Astrocyte of the cerebellum (primary cell): ENCODE results near the gene KIRREL3.

Experiments
- DNase-seq: peaks from one replicate; pipeline ENCODE4 v3.0.0-alpha.2; 2011; ENCODE audit warnings: low read depth
- H3K4me3 ChIP-seq: 2 replicates; pipeline ENCODE4 v1.5.1; 2011; ENCODE audit warnings: mild to moderate bottlenecking, low read depth, low read length, moderate library complexity
- in situ Hi-C: cut with HindIII; loops from 2 replicates; pipeline ENCODE4 v1.10.0; 2017; ENCODE audit warnings: low sequenced_read_pairs
- TF ChIP-seq, protein P1 (sequence below): IDR thresholded peaks from 2 replicates; pipeline ENCODE4 v1.5.1; 2012; ENCODE audit warnings: low read length, low read depth, moderate library complexity, mild to moderate bottlenecking; ENCODE audit errors: missing control alignments

Gene KIRREL3

DNA sequence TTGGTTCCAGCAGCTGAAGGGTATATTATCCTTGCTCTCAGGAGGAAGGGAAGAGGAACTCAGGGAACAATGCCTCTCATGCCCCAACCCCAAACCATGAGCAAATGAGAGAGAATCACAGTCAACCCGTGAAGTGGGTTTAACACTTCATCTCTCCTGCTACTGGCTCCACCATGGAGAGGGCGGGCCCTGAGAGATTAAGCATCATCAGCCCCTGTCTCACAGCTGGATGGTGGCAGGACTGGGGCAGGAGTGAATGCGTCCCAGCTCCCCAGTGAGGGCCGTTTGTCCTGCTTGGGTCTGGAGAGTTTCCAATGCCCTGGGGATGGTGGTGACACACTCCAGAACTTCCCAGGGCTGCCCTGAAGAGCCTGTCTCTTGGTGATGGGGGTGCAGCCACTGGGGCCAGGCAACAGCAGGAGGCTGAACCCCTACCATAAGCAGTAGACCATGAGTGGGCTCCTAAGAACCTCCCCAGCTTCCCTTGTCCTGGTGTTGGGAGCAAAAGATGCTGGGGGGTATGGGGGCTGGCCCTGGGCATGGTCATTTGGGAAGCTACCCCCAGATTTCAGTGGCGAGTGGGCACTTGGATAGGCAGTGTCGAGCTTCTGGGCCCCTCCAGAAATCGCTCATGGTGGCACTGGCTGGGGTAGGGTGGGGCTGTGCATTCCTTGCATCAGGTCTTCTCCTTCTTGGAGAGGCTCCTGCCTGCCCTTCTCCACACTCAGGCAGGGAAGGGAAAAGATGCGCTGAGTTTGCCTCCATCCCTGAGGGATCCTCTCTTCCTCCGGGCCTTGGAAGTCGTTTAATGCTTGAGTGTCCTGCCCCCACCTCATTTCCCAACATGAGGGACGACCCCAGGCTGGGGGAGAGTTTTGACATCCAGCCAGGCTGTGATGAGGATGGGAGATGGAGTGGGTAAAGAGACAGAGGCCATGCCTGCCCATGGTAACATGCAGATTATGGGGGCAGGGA, 487.5 kb downstream of the KIRREL3 start:
- no peak for DNase-seq
- H3K4me3 ChIP-seq = no peak overlapping the region
- TF ChIP-seq, protein P1, sequence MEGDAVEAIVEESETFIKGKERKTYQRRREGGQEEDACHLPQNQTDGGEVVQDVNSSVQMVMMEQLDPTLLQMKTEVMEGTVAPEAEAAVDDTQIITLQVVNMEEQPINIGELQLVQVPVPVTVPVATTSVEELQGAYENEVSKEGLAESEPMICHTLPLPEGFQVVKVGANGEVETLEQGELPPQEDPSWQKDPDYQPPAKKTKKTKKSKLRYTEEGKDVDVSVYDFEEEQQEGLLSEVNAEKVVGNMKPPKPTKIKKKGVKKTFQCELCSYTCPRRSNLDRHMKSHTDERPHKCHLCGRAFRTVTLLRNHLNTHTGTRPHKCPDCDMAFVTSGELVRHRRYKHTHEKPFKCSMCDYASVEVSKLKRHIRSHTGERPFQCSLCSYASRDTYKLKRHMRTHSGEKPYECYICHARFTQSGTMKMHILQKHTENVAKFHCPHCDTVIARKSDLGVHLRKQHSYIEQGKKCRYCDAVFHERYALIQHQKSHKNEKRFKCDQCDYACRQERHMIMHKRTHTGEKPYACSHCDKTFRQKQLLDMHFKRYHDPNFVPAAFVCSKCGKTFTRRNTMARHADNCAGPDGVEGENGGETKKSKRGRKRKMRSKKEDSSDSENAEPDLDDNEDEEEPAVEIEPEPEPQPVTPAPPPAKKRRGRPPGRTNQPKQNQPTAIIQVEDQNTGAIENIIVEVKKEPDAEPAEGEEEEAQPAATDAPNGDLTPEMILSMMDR = no peak
- in situ Hi-C loops = no loop called here

DNA sequence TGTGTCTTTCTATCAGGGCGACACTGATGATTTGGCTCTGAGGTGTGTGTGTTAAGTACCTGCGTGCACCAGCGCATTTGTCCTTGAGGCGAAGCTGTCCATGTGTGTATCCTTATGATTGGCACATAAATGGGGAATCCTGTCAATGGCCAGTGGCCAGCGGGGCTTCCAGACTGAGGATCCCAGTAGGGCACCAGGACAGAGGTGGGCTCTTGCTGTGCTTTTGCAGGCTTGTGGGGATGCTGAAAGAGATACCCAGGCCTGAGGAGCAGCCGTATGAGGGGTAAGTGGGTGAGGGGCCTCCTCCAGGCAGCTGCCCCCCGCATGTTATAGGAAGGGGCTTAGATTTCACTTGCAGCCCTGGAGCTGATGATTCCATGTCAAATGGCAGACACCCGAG, 488.3 kb downstream of the KIRREL3 start:
- H3K4me3 ChIP-seq = no peak overlapping the region
- TF ChIP-seq, protein P1 = no peak
- no peak for DNase-seq
- in situ Hi-C loops = no loop called here

DNA sequence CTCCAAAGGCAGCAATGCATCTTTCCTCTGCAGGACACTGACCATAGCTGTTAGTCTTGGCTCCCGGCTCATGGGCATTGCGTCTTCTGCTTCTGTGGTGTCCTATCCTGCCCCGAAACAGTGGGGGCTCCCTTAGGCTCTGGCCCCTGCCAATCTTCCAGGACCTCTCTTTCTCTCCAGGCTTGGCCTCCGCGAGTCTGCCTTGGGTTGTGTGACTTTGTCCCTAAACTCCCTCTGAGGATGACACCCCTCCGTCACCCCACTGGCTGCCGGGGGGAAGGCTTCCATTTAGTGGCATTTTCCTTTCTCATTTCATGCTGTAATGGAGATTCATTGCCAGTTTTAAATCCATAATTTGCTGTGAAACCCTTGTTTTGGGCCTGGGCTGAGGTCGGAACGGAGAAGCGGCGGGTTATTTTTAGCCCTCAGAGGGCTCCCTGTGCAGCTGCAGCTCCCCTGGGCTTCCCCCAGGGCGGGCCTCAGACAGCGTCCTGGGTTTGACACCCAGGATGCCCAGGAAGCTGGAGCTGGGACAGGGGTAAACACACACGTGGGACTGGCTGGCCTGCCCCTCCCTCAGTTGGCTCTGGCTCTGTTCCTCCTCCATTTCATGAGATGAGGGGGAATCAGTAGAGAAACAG, 489.0 kb downstream of the KIRREL3 start:
- TF ChIP-seq, protein P1 = no peak
- no peak overlapping the region for H3K4me3 ChIP-seq
- in situ Hi-C loops = no loop called here
- DNase-seq = no peak

DNA sequence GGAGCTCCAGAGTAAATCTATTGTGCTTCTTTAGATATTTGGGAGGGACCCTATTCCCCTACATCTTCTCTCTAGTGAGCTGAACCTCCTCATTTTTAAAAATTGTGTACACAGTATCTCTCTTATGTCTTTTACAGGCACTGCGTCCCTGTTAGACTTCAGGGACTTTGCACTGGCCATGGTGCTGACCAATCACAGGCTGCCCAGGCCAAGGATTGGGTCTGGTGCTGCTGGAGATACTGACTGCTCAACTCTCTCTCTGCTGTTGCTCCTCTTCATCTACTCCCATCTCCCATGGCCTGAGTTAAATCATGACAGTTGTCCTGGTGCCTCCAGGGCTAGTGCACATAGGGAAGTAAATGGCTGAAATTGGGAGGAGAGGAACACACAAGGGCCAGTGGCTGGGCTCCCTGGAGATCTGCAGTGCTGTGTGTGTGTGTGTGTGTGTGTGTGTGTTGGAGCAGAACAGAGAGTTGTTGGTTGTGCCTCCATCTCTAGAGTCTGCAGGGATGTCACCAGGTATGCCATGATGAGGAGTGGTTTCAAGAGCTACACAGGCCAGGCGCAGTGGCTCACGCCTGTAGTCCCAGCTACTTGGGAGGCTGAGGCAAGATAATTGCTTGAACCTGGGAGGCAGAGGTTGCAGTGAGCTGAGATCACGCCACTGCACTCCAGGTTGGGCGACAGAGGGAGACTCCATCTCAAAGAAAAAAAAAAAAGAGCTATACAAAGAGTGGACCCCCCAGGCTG, 489.8 kb downstream of the KIRREL3 start:
- TF ChIP-seq, protein P1 = no peak
- in situ Hi-C loops = no loop called here
- no peak overlapping the region for H3K4me3 ChIP-seq
- DNase-seq = peak; percentile 2

DNA sequence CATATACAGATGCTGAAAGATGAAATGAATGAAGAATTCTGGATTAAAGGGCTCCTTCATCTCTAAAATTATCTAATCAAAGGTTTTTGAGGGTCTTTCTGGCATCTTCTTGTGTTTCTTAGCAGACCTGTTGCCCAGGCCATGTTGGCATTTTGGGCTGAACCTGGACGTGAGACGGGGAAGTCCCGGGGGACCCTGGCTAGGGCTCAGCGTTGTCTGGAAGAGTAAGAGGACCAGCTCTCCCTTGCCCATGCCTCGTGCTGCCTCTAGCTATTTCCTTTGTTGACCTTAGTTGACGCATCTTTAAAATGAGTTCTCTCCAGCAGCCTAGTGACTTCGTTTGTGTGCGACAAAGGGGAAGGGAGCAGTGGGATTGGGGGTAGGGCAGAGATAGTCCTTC, 492.9 kb downstream of the KIRREL3 start:
- no peak overlapping the region for H3K4me3 ChIP-seq
- TF ChIP-seq, protein P1 = no peak
- in situ Hi-C loops = no loop called here

DNA sequence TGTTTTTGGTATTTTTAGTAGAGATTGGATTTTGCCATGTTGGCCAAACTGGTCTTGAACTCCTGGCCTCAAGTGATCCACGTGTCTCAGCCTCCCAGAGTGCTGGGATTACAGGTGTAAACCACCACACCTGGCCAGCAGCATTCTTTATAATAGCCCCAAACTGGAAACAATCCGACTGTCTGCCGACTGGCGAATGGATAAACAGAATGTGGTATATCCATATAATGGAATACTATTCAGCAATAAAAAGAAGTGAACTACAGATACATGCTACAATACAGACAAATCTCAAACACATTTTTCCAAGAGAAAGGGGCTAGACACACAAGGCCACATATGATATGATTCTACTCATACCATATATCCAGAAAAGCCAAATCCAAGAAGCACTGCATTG, 493.8 kb downstream of the KIRREL3 start:
- TF ChIP-seq, protein P1 = no peak
- in situ Hi-C loops = no loop called here
- DNase-seq = no peak
- no peak overlapping the region for H3K4me3 ChIP-seq

More for the DNA sequence above, 492.9 kb downstream of the KIRREL3 start:
- no peak for DNase-seq
